ENCODE data around the gene CCDC68. TPM values are rescaled to one million over a fixed set of nuclear protein-coding genes. Genes with fewer than 3 reads are reported as not detected.

CCDC68 gene
- total and polyA plus RNA-seq, 2 of the 8 experiments (the other 6 are each of a cell fraction or from before 2014, with no cell fraction given), result 0.06 to 0.80 TPM

DNA sequence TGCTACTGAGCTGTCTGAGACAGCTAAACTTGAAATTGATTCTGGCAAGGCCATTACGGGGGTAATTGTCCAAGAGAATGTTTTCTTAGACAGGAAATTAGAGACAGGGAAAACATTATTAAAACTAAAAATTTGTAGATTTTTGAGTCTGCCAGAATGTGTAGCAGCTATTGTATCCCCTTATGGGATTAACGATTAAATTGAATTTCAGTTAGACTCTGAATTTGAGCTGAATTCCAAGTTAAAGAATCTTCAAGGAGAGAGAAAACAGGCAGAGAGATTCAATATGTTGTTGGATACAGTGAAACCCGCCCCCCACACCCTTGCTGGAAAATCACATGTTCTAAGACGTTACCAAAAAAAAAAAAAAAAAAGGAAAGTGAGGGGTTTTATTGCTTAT lies 32.7 kb upstream of the CCDC68 start:
- Histone ChIP-seq H2BK15ac (ENCODE audit: low read length) (no peak overlapping the region), H2BK12ac (ENCODE audit: low read depth, low read length) (no peak overlapping the region), H3K36me3 (ENCODE audit: control insufficient read depth in 2 of 4, insufficient read depth in 4 of 4, low read length in 3 of 4) (no peaks in the 10 kb centered on the region), H3K27ac (ENCODE audit: low read depth, low read length) (no peak overlapping the region), H3K79me1 (ENCODE audit: low read depth, low read length) (no peaks in the 10 kb centered on the region), H3K4me2 (ENCODE audit: insufficient read depth in 1 of 2, low read depth in 2 of 2, low read length in 2 of 2) (no peak overlapping the region), H3K4me1 (replicated peaks in 1 of 4; ENCODE audit: control insufficient read depth in 3 of 4, insufficient read depth in 4 of 4, low read length in 3 of 4) (no peaks in the 10 kb centered on the region), H3K18ac (ENCODE audit: extremely low read depth, low read length) (no peak overlapping the region), H2BK20ac (ENCODE audit: low read length) (no peak overlapping the region), H4K5ac (ENCODE audit: insufficient read length, low read depth, low read length) (no peak overlapping the region), H4K8ac (ENCODE audit: extremely low read depth, insufficient read depth, low read length) (no peak overlapping the region), H3K4me3 (ENCODE audit: extremely low read depth in 1 of 4, insufficient read depth in 2 of 4, low read depth in 3 of 4, low read length in 4 of 4) (no peak overlapping the region), H4K20me1 (replicated peaks in 1 of 2; ENCODE audit: control insufficient read depth in 1 of 2, insufficient read depth in 2 of 2, low read length in 2 of 2) (no peaks in the 10 kb centered on the region), H3K9me3 (ENCODE audit: insufficient read depth in 2 of 2, low read depth in 1 of 2, low read length in 1 of 2) (no peaks in the 10 kb centered on the region), H3K79me2 (ENCODE audit: control insufficient read depth in 1 of 2, insufficient read depth in 2 of 2, low read length in 2 of 2) (no peaks in the 10 kb centered on the region), H3K23me2 (ENCODE audit: low read depth, low read length) (no peaks in the 10 kb centered on the region), H3K56ac (replicated peaks; ENCODE audit: insufficient read length, low read depth, low read length) (no peak overlapping the region), H2BK120ac (replicated peaks; ENCODE audit: low read depth, low read length) (no peak overlapping the region), H2AFZ (ENCODE audit: low read length) (no peak overlapping the region), H3K27me3 (replicated peaks in 1 of 4; ENCODE audit: control insufficient read depth in 3 of 4, extremely low read depth in 1 of 4, insufficient read depth in 3 of 4, low read length in 3 of 4) (no peaks in the 10 kb centered on the region), H3K14ac (ENCODE audit: insufficient read length) (no peak overlapping the region), H3K9ac (replicated peaks in 1 of 4; ENCODE audit: extremely low read depth in 1 of 4, low read depth in 3 of 4, low read length in 3 of 4) (no peak overlapping the region), H2BK5ac (ENCODE audit: low read depth, low read length) (no peak overlapping the region), H4K91ac (replicated peaks; ENCODE audit: insufficient read length, low read length) (no peak overlapping the region), H3K23ac (ENCODE audit: insufficient read length) (no peak overlapping the region), H2AK5ac (ENCODE audit: low read depth, low read length) (no peak overlapping the region), H3K4ac (replicated peaks; ENCODE audit: insufficient read length, low read depth, low read length) (no peak overlapping the region)
- no peak for TF ChIP-seq MAFK (IDR thresholded peaks at IDR 0.05; ENCODE audit: low read depth, low read length)
- TF ChIP-seq PHF8 (conservative IDR thresholded peaks at IDR 0.05; ENCODE audit: low read depth, low read length), result no peak
- no peak for TF ChIP-seq POU5F1 (IDR thresholded peaks at IDR 0.05; ENCODE audit: low read depth, low read length)
- no peak for TF ChIP-seq JUND (IDR thresholded peaks at IDR 0.05; ENCODE audit: low read length)
- no peak for TF ChIP-seq GTF2F1 (IDR thresholded peaks at IDR 0.05; ENCODE audit: borderline replicate concordance, low read depth, low read length)
- TF ChIP-seq SP1 (IDR thresholded peaks at IDR 0.05; ENCODE audit: low read depth, low read length), result no peak
- no peak for TF ChIP-seq KDM1A (IDR thresholded peaks at IDR 0.05; ENCODE audit: borderline replicate concordance, low read length)
- no peak for TF ChIP-seq CHD2 (IDR thresholded peaks at IDR 0.05; ENCODE audit: low read length)
- TF ChIP-seq KDM5A (IDR thresholded peaks at IDR 0.05; ENCODE audit: low read length), result no peak
- no peak for TF ChIP-seq RFX5 (IDR thresholded peaks at IDR 0.05; ENCODE audit: borderline replicate concordance, low read depth, low read length)
- 86% methylated on average over 4 of the region's 4 CpGs; no CpG with 5 or more reads in 1 of the 2 experiments for WGBS, 2 experiments (ENCODE audit: extremely low coverage in 1 of 2, insufficient coverage in 1 of 2, insufficient read length in 1 of 2, insufficient replicate concordance in 2 of 2, low coverage in 1 of 2, low lambda C conversion rate in 2 of 2, missing lambda C conversion rate in 1 of 2)
- CTCF ChIA-PET (ENCODE audit: partially characterized antibody), result no interaction called here
- POLR2A ChIA-PET (ENCODE audit: partially characterized antibody), result no interaction called here
- DNase-seq (ENCODE audit: low read depth in 1 of 2, low spot score in 2 of 2), result no peak
- FAIRE-seq, result no peak

All from H1 (cell line).